Stimulated activated CD4-positive, alpha-beta T cell treated with anti-CD3 and anti-CD28 coated beads, Interleukin-2, amount 100 ng/mL, for 48 hours (primary cell): ENCODE measurements around the gene SORBS1.
A peak's percentile ranks its signal among the peaks of the same experiment; 100 is the strongest.

Experiments used
- DNase-seq, 2 donors: peaks; one replicate each; pipeline ENCODE4 v3.0.0-alpha.2; 2020

SORBS1 gene

DNA sequence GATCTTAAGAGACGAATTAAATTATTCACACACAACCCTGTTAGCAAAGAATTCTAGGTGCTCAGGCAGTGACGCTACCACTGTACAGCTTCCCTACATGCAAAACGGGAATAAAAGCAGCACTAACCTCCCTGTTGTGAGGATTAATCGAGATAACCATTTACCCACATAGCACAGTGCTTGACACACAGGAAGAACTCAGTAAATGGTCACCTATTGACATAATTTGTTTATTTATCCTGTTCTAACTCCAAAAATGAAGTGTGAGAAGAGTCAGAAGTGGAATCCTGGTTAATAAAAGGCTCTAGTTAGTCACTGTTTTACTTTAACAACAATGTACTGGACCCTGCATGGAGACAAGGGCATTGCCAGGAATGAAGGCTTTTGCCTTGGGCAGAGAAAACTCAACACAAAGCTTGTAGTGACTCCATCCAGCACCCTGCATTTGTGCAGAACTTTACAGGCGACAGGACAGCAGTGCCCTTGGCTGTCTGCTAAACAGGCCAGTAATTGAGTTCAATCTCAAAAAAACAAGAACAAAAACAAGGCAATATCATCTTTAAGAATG is 103.8 kb downstream of the SORBS1 start:
- no peak for DNase-seq

DNA sequence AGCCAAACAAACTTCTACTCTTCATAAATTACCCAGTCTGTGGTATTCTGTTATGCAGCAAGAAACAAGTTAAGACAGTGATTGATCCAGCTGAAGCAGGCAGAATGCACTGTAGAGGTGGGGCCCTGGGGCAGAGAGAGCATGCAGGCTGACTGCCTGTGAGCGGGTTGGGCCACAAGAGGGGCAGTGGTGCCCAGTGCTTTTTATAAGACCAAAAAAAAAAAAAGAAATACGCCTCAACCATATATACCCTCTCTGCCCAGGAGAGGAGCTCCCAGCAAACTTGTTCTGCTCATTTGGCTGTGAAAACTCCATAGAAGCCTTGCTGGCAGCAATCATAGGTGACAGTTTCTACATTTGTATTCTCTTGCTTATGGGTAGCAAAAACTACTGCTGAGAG is 104.7 kb downstream of the SORBS1 start:
- no peak for DNase-seq

DNA sequence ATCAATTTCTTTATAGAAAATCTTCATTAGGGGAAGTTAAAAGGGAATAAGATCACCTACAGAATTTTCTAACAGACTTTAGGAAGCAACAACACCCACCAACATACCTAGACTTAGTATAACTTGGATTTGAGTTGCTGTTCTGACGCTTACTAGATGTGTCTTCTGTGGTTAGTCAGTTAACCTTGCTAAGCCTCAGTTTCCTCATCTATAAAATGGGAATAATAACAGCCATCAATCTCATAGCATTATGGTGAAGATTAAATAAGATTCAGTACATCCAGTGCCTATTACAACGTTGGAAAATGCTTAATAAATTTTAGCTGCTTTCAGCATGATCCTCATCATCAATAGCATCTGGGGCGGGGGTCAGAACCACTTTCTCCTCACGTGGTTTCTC is 106.2 kb downstream of the SORBS1 start:
- no peak for DNase-seq

DNA sequence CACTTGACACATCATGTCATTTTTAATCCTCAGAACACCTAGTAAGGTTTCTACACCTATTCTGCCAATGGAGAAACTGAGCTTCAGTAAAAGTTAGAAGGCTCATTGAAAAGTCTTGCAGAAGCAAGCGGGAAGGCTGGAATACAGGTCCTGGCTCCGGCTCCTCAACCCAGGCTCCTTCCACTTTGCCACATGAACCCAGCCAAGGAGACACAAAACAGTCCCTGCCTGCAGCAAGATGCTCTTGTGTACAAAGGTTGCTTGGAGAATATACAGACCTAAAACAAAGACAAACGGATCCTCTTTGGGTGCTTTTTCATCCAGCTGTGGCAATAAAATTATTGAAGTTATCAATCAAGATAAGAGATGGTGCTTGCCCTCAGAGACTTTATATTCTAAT is 106.8 kb downstream of the SORBS1 start:
- DNase-seq: no peak

DNA sequence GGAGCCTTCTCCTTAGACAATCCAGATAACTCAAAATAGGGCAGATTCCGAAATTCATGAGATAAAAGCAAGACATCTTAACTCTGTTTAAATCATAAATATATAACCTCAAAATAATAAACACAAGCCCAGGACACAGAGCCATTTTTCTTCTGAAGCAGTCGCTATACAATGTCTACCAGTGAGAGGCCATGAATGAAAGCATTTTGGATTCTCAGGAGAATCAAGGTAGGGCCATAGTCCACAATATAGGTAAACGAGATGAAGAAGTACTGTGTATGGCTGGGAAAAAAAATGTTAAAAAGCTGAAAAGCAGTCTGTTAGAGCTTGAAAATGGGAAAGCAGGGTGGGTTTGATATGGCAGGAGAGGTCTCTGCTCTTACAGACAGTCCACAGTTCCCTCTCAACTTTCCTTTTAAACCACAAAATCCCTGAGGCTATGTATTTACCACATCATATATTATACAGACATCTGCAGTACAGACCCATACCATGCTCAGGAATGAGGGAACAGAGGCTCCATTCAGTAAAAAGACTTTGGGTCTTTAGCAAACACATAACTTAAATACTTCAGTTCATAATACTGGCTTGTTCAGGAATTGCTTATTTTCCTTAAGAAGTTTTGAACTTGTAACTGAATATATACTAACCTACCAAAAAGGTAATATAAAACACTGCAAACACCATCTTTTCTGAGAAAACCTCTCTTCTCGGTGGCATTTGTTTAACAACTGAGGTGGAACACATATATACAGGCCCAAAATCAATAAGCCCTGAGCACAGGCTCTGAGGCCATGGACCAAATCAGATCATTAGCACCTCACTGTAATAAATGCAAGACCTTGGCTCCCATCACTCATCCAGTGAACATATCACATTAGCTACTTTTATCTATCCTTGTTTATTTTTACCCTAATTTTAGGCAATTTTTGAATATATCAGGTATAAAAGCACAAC is 109.3 kb downstream of the SORBS1 start:
- no peak for DNase-seq

DNA sequence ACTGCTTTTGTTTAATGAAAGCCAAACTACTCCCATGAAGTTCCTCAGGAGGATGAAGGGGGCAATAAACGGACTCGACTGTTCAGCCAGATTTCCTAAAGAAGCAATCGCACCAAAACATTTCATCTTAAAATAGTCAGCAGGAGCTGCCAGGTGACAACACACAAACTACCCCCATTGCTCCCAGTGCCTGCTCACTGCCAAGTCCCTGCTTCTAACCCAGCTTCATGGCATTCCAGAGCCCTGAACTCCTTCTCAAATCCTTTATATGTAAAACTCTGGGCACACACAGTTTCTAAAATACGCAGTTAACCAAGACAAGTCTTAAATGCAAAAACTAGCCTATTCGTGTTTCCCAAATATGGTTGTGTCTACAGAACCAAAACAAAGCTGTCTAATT is 110.0 kb downstream of the SORBS1 start:
- no peak for DNase-seq

DNA sequence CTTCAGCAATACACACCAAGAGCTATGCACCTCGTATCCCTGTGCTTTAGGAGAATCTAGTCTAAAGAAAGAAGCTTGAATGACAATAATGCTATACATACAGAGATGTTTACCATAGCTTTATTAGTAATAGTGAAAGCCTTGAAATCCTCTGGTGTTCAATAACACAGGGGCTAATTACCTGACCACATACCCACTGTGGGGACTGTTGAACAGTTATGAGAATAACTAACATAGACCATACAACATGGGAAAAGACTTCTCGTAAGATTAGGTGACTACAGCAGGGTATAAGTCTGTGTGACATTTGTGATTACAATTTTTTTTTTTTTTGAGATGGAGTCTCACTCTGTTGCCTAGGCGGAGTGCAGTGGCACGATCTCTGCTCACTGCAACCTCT is 111.0 kb downstream of the SORBS1 start:
- no peak for DNase-seq

DNA sequence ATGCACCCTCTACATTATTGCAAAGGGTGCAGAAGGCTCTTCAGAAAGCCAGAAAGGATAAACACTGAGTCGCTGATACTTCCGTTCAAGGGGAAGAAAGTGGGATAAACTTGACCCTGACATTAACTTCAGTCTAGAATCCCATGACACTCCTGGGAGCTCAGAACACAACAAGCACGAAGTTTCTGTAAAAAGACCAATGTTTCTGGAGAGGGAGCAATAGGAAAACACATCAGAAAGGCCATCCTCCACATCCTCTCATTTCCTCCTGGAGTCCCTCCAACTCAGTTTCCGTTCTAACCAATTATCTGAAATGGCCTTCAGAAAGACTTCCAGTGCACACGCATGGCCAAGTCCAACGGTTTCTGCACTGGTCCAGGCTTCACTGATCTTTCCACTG is 113.5 kb downstream of the SORBS1 start:
- no peak for DNase-seq

DNA sequence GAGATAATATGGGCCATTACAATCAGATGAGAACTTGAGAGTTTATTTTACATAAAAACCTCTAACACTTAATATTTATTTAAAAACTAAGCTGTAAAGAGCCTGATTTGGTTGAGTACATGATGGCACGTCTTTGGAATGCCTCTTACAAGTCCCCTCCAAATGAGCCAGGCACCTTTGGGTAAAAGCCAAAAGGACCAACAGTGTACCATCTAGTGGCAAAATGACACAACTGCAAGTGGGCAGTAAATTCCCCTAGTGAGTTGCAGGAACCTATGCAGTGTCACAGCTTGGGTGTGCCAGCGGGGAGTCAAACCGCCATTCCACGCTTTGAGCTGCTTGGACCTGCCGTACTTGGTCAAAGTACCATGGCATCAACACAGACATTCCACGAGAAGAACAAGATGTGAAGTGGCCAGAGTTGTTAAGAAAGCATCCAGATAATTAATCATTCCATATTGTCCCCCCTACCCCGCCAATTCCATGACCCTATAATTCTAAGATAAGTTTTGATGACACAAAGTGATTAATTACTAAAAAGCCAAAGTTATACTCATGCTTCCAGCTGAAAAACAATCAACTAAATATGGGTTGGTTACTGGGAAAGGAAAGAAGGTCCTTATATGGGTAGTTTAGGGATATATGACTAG is 115.2 kb downstream of the SORBS1 start:
- peak; percentile 16 to 19 for DNase-seq

DNA sequence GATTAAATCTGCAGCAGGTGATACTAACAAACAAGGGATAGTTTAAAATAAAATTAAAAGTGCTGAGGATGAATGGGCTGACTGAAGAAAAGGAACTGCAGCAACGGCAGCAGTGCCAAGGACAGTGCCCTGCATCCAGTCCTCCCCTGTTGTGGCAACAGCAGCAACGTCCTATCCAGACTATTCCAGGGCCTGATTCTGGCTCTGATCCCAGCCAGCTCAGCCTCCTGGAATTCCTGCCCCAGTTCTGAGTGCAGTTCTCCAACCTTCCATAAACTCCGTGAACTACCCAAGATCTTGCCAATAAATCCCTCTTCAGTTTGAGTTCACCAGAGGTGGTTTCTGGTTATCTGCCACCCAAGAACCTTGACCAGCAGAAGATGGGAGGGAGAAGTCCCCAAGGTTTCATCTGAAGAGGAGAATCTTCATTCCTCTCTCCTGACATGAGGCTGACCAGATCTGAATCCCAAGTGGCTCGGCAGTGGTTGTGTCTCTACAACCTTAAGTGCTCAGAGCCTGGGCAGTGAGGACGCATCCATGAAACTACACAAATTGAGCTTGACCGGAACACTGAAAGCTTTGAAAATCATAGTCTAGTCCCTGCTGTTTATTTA is 115.8 kb downstream of the SORBS1 start:
- no peak for DNase-seq

DNA sequence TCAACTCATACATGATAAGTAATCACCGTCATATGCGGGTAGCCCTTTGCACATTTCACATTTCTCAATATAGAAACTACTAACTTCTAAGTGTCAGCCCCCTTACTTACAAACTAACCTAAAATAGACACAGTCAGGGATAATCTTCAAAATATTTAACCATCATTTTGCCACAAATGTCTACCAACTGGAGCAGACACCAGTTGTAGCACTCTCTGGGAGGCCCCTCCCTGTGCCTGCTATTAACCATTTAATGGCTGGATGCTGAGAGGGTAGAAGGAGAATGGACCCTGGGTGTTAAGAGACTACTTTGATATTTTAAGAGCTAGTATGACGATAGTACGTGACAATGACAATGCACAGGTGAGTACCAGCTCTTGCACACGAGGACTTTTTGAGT is 116.4 kb downstream of the SORBS1 start:
- DNase-seq: no peak

DNA sequence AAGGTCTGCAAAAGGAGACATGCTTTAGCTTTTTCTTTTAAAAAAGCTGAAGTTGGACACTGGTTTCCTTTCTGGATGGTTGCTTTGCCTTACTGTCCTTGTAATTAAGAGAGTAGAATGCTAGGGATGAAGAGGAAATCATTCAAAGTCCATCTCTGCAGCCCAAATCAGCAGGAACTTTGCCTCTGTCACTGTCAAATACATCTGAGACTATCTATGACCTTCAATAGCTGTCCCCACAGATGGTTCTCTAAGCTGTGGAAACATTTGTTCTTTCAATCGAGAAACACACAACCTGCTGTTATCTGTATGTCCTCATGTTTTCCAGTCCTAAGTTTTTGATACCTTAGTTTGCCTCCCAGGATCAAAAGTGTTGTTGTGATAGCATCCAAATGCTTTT is 117.5 kb downstream of the SORBS1 start:
- DNase-seq: no peak

DNA sequence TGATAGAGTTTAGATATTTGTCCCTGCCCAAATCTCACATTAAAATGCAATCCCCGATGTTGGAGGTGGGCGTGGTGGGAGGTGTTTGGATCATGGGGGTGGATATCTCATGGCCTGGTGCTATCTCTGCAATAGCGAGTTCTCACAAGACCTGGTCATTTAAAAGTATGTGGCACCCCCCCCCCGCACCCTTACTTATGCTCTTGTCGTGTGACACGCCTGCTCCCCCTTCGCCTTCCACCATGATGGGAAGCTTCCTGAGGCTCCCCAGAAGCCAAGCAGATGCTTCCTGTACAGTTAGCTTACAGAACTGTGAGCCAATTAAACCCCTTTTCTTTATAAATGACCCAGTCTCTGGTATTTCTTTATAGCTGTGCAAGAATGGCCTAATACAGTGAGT is 118.8 kb downstream of the SORBS1 start:
- no peak for DNase-seq

DNA sequence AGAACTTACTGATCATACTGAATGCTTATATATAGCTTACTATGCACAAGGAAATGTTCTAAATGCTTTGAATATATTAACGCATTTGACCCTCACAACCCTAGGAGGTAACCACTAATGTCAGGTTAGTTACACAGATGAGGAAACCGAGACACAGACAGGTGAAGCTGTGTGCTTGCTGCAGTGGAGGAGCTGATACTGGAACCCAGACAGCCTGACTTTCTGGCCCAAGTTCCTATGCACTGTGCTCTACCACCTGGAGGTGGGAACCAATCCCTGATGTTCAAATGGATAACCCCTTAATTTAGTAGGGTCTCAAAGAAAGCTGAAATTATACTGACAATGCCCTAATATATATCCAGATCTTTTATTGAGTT is 119.6 kb downstream of the SORBS1 start:
- no peak for DNase-seq

DNA sequence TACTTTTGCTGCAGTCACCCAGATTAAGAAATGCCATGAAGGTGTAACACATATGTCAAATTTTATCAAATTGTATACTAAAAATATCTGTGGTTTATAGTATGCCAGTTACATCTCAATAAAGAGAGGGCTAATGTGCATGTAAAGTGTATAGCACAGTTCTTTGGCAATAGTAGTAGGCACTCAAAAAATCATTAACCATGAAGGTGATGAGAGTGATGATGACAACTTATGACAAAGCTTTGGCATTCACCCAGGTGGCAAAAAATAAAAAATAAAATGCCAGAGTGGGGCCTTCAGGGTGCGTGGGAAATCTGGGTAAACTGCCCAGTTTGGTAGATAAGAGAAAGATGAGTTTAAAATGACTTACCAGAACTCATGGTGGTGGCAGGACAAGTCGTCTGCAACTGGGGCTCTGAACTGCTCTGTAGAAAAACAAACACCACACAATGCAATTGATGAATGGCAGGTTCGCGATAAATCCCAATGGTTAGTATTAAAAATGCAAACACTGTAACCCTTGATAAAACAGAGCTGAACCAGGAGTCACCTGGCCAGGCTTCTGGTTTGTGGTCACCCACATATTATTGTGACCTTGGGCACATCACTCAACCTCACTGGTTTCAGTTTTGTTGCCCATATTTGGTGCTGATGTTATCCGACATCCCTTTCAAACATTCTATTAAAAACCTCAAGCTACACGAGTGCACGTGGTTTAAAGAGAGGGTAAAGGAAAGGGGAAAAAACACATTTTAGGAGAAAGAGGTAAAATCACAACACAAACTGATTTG is 120.2 kb downstream of the SORBS1 start:
- DNase-seq: no peak

DNA sequence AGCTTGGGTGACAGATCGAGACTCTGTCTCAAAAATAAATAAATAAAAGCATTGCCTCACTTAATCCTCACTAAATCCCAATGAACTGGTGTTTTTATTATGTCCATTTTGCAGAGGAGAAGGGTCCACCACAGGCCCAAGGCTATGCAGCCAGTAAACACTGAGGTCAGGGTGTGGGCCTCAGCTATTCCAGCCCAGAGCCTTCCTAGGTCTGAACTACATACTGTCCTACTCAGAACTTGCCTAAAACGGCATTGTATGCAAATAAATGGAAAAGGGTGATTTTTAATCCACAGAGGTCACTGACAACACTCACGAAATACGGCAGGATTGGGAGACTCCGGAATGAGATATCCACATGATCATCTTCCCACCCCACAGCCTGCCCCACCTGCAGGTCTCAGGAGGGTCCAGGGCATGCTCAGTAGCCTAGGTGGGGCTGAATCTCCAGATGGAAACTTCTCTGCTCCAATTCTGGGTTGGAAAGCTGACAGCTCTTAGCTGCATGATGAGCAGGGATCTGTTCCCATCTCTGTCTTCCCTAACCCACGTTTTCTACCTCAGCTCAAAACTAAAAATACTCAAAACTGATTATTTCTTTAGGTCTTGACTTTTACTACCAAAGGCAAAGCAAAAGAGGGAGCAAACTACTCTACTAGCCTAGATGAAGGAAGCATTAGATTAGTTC is 121.0 kb downstream of the SORBS1 start:
- DNase-seq: no peak

DNA sequence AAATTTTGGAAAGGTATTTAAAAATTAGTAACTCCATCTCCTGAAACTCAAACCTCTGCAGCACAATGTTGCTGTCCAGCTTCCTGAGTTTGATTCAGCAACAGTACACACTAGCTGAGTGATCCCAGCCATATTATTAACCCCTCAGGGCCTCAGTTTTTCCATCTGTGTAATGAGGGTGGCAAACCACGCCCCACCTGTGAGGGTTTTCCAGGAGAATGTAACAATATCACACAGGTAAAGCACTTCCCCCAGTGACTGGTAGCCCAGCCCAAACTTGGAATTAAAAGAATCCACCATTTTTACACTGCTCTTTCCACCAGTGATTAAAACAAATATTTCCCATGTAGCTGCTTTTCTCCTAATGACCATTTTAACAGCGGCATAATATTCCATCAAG is 122.4 kb downstream of the SORBS1 start:
- no peak for DNase-seq

DNA sequence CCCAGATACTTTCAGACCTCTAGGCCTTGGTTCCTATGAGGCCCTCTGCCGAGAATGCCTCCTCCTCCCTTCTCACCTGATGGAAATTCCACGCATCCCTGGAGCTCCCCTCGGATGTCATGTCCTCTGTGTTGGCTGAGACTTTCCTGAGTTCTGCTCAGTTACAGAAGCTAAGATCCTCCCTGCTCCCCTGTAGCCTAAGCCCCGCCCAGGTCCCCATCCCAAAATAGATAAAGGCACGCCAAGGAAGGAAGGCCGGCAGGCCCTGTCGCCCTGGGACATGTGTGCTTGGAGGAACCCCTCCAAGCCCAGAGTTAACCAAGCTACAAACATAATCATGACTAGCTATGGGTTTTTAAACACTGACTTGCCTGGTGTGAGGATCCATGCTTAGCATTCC is 123.5 kb downstream of the SORBS1 start:
- DNase-seq: no peak

DNA sequence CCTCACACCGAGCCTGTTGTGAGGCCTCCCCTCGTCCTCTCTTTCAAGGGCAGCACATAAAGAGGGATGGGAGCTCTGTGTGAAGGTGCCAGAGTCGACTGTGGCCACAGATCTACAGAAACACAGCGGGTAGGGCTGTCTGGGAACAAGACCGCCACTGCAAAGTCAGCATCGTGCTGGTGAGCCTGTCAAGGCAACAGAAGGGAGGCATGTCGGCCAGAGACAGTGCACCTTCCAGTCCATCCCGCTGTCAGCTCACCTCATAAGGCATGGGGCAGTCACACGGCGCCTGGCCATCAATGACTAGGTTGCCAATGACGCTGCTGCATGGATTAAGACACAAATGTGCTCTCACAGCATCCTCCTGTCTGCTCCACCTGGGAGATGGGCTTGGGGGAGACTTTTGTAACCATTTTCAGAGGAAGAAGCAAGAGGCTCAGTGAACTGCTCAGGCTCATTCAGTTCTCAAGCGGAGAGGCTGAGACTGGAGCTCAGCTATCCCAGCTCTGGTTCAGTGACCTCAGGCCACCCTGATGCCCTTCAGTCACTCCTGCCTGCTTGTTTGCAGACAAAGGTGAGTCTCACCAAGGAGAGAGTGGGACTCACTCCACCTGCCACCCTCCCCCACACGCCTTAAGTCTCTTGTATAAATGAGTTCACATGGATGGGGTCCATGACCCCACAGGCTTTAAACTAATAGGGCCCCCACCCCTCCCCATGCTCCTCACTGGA is 125.5 kb downstream of the SORBS1 start:
- DNase-seq: no peak

DNA sequence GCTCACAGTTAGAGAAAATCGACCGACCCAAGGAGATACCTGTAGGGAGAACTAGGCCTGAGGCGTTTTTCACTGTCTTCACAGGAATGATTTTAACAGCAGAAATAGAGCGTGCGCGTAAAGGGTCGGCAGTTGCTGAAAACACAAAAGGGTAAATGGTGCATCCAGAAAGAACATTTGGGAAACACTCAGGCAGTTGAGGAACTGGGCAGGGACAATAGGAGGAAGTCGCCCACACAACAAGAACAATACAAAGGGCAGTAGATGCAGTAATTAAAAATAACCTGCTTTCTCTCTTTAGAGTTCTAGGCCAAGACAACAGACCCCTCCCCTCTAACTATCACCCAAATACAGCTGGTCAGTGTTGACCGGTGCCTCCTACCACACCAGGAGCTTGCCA is 126.6 kb downstream of the SORBS1 start:
- no peak for DNase-seq

DNA sequence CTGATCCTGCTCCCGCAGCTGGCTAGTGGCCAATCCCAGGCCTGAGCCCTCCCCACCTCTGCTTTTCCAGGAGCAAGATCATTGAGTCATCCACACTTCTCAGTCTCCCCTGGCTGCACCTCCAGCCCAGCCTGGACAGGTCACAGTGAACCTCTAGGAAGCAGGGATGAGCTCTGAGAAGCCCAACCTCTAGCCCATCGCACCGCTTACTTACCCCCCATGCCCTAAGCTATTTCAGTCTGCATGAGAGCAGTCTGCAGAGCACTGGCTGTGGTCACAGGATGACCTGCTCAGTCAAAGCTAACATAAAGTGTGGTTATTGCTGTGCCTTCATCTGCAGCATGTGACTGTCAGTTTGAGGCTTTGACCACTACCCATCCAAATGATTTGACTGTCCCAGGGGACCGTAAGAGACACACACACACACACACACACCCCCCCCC is 129.2 kb downstream of the SORBS1 start:
- no peak for DNase-seq
